Natural killer cell (primary cell): Measurements from ENCODE around the gene TSEN54. TPM values are rescaled to one million over a fixed set of nuclear protein-coding genes. Genes with fewer than 3 reads are reported as not detected.

Experiments used
- ATAC-seq, 3 donors: fragments of 150-1000 bp in 2 of 3; fragments of 200-7000 bp in 1 of 3; cut with Tn5 transposase; 1 replicate in 1 of 3; 2 replicates in 2 of 3; pipeline ENCODE4 v1.10.0; 2021; ENCODE audit warnings: mild to moderate bottlenecking in 2 of 3, moderate library complexity in 2 of 3
- DNase-seq, 2 donors: peaks; one replicate each; pipeline versions ENCODE4 v3.0.0 to v3.0.0-alpha.2; 2013 to 2021; ENCODE audit warnings: mixed read lengths in 1 of 2
- H3K27ac ChIP-seq: one replicate; pipeline ENCODE4 v1.5.1; 2013; ENCODE audit warnings: mild to moderate bottlenecking, low read length
- H3K27me3 ChIP-seq: one replicate; pipeline ENCODE4 v1.6.1; 2013; ENCODE audit warnings: low read length; ENCODE audit not compliant: control insufficient read depth, insufficient read depth
- H3K36me3 ChIP-seq: one replicate; pipeline ENCODE4 v1.6.1; 2013; ENCODE audit warnings: low read length; ENCODE audit not compliant: control insufficient read depth, insufficient read depth
- H3K4me1 ChIP-seq: one replicate; pipeline ENCODE4 v1.6.1; 2013; ENCODE audit warnings: low read length; ENCODE audit not compliant: control insufficient read depth, insufficient read depth
- H3K4me3 ChIP-seq: one replicate; pipeline ENCODE4 v1.5.1; 2013; ENCODE audit warnings: low read length
- H3K9me3 ChIP-seq: one replicate; pipeline ENCODE4 v1.6.1; 2013; ENCODE audit warnings: low read length; ENCODE audit not compliant: control insufficient read depth, insufficient read depth
- H3K27ac Mint-ChIP-seq, 2 donors: one replicate each; pipeline ENCODE4 v1.8.0; 2022; ENCODE audit warnings: mild to moderate bottlenecking in 2 of 2, mixed read lengths in 2 of 2, moderate library complexity in 1 of 2
- H3K27me3 Mint-ChIP-seq, 2 donors: one replicate each; pipeline ENCODE4 v1.8.0; 2022; ENCODE audit warnings: low read depth in 2 of 2, mixed read lengths in 2 of 2
- H3K36me3 Mint-ChIP-seq: one replicate; pipeline ENCODE4 v1.8.0; 2022; ENCODE audit warnings: mixed read lengths
- H3K4me1 Mint-ChIP-seq, 2 donors: one replicate each; pipeline ENCODE4 v1.8.0; 2022; ENCODE audit warnings: mixed read lengths in 2 of 2
- H3K4me3 Mint-ChIP-seq: one replicate; pipeline ENCODE4 v1.8.0; 2022; ENCODE audit warnings: mild to moderate bottlenecking, moderate library complexity, mixed read lengths
- H3K9me3 Mint-ChIP-seq, 2 donors: one replicate each; pipeline ENCODE4 v1.8.0; 2022; ENCODE audit warnings: mixed read lengths in 2 of 2
- CTCF ChIP-seq: fragments of 200-600 bp; IDR thresholded peaks from one replicate; pipeline ENCODE4 v1.8.0; 2022; ENCODE audit warnings: antibody characterized with exemption
- WGBS: methylation state at CpG from one replicate; pipeline ENCODE4 v1.1.7; 2013; ENCODE audit warnings: missing lambda C conversion rate; ENCODE audit not compliant: insufficient coverage; 5-methylcytosine and 5-hydroxymethylcytosine counted together
- intact Hi-C: fragments of 100-400 bp; cut with micrococcal nuclease; formaldehyde crosslinking; loops from one replicate; pipeline ENCODE4 v1.14.2; 2022
- total RNA-seq, 4 donors: library from RNA; stranded (reverse); fragments of 120-200 nt in 1 of 4; gene quantifications; one replicate each; pipeline versions ENCODE4 v1.2.3 to v1.2.4, GENCODE V29; 2013 to 2022

The TSEN54 gene
- total RNA-seq, 3 donors from 2014 or later (not counting 1 experiment from before 2014, with no cell fraction given), result 180 to 224 (median 186) TPM

GRCh38 chr17:75540923-75541503, 24.7 kb downstream of the TSEN54 start:
- peak overlapping the region in 1 of 2 donors; percentile 54 for H3K27ac Mint-ChIP-seq
- WGBS, result 92% methylated on average over 4 of the region's 4 CpGs

DNA sequence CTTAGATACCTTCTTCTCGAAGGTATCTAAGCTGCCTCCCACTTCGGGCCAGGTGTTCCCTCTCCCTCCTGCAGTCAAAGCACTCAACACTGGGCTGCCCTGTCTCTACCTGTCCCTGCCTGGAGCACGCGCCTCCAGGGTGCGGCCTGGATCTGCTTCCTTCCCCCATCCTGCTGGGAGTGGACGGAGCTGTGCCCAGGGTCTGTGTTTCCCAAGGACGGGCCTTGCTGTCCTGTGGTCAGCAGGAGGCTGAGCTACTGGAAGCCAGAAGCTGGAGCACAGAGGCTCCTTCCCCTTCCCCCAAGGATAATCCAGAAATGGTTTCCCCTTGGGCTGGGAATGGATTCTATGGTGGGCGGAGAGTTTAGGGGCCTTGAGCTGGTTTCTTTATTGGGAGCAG, 25.9 kb downstream of the TSEN54 start:
- WGBS, result 97% methylated on average over 7 of the region's 8 CpGs
- H3K4me1 Mint-ChIP-seq, result peaks cover 24 to 43% of the 10 kb centered on the region in 2 donors

More at GRCh38 chr17:75540923-75541503, 24.7 kb downstream of the TSEN54 start:
- ATAC-seq (no peak), DNase-seq (no peak)
- no peaks in the 10 kb centered on the region for H3K27me3 ChIP-seq
- no peak overlapping the region for H3K4me3 Mint-ChIP-seq
- H3K9me3 ChIP-seq, result no peaks in the 10 kb centered on the region
- H3K36me3 Mint-ChIP-seq, result no peaks in the 10 kb centered on the region
- peaks cover 25% of the 10 kb centered on the region for H3K36me3 ChIP-seq
- intact Hi-C loops, result no loop called here
- no peaks in the 10 kb centered on the region for H3K27me3 Mint-ChIP-seq
- TF ChIP-seq CTCF, result no peak
- no peak overlapping the region for H3K4me3 ChIP-seq
- no peaks in the 10 kb centered on the region for H3K9me3 Mint-ChIP-seq
- H3K27ac ChIP-seq, result no peak overlapping the region
- peaks cover 14% of the 10 kb centered on the region for H3K4me1 ChIP-seq
- peaks cover 21 to 41% of the 10 kb centered on the region in 2 donors for H3K4me1 Mint-ChIP-seq

DNA sequence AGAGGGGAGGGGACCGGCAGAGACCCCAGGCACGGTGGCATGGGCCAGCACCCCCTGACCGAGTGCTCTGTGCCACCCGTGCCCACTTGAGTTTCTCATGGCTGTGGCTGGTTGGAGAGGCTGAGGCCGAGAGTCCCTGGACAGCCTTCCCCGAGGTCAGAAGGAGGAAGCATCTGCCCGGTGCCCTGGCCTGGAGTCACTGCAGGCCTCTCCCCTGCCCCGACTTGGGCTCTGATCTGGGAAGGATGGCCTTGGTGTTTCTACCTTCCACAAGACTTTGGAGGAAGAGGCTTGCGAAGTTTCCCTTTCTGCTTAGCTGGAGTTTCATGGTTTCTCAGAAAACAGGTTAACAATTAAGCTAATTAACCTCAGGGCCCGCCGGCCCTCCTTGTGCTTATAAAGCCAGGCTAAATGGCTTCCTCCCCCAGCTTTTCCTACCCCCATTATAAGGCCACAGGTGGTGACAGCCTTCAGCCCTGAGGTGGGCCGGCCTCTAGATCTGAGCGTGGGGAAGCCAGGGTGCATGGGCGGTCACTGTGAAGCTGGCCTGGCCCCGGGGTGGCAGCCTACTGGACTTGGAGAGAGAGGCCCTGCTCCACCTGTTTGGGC, 26.5 kb downstream of the TSEN54 start:
- H3K36me3 ChIP-seq, result peaks cover 31% of the 10 kb centered on the region
- H3K27ac ChIP-seq, result no peak overlapping the region
- peaks cover 30 to 49% of the 10 kb centered on the region in 2 donors for H3K4me1 Mint-ChIP-seq
- intact Hi-C loops, result no loop called here
- H3K4me3 ChIP-seq, result no peak overlapping the region
- H3K27ac Mint-ChIP-seq, result no peak overlapping the region
- H3K4me3 Mint-ChIP-seq, result no peak overlapping the region
- no peaks in the 10 kb centered on the region for H3K27me3 Mint-ChIP-seq
- no peaks in the 10 kb centered on the region for H3K9me3 Mint-ChIP-seq
- TF ChIP-seq CTCF, result no peak
- no peaks in the 10 kb centered on the region for H3K36me3 Mint-ChIP-seq
- 96% methylated on average over 15 of the region's 15 CpGs for WGBS
- H3K9me3 ChIP-seq, result no peaks in the 10 kb centered on the region
- H3K27me3 ChIP-seq, result no peaks in the 10 kb centered on the region
- no peaks in the 10 kb centered on the region for H3K4me1 ChIP-seq
- ATAC-seq (no peak), DNase-seq (no peak)

More for the DNA sequence above, 25.9 kb downstream of the TSEN54 start:
- DNase-seq (no peak), ATAC-seq (no peak)
- no peaks in the 10 kb centered on the region for H3K9me3 ChIP-seq
- H3K27me3 ChIP-seq, result no peaks in the 10 kb centered on the region
- intact Hi-C loops, result no loop called here
- H3K27ac Mint-ChIP-seq, result peak overlapping the region in 1 of 2 donors; percentile 69
- no peaks in the 10 kb centered on the region for H3K36me3 Mint-ChIP-seq
- H3K9me3 Mint-ChIP-seq, result no peaks in the 10 kb centered on the region
- no peak overlapping the region for H3K4me3 ChIP-seq
- H3K27ac ChIP-seq, result no peak overlapping the region
- peaks cover 31% of the 10 kb centered on the region for H3K36me3 ChIP-seq
- H3K4me1 ChIP-seq, result peaks cover 2% of the 10 kb centered on the region
- H3K27me3 Mint-ChIP-seq, result no peaks in the 10 kb centered on the region
- no peak for TF ChIP-seq CTCF
- H3K4me3 Mint-ChIP-seq, result no peak overlapping the region
